SK-N-SH (cell line): ENCODE results near the gene NPAS3. TPM values are rescaled to one million over a fixed set of nuclear protein-coding genes. Genes with fewer than 3 reads are reported as not detected.

ENCODE experiments used
- CTCF ChIA-PET: fragments of 300-600, 350-600 bp; formaldehyde crosslinking; extraction: SDS; loops from one replicate; lab custom pipeline; 2021; lab: Yijun Ruan, JAX
- POLR2A ChIA-PET: fragments of 350-600 bp; sonication (Branson Sonifier 250); formaldehyde crosslinking; extraction: SDS; loops from one replicate; lab custom pipeline; 2020; ENCODE audit warnings: antibody characterized with exemption, inconsistent platforms; lab: Yijun Ruan, JAX
- DNase-seq: peaks from one replicate; pipeline ENCODE4 v3.0.0; 2012
- H2AFZ ChIP-seq: fragments of 200-600 bp; sonication (generic); 2 replicates; pipeline ENCODE4 v1.8.1; 2016; ENCODE audit warnings: antibody characterized with exemption, mild to moderate bottlenecking, low read depth
- H3F3A ChIP-seq: fragments of 200-600 bp; sonication (generic); replicated peaks from 2 replicates; pipeline ENCODE3; 2016; ENCODE audit warnings: antibody characterized with exemption, mild to moderate bottlenecking; ENCODE audit not compliant: insufficient read depth
- H3K27ac ChIP-seq, 2 experiments: fragments of 200-500 bp in 1 of 2; fragments of 200-600 bp in 1 of 2; sonication (Bioruptor generic) in 1 of 2; sonication (generic), shearing (Covaris generic) in 1 of 2; 2 replicates each; pipeline versions ENCODE4 v1.5.1 to v1.6.1; 2014 to 2016; ENCODE audit warnings: low read depth in 2 of 2, inconsistent platforms in 1 of 2, low read length in 1 of 2, mild to moderate bottlenecking in 1 of 2, mixed read lengths in 1 of 2
- H3K27me3 ChIP-seq: fragments of 200-600 bp; sonication (generic), shearing (Covaris generic); 2 replicates; pipeline ENCODE4 v1.6.1; 2016; ENCODE audit warnings: mixed run types; ENCODE audit not compliant: insufficient read depth
- H3K36me3 ChIP-seq, 2 experiments: fragments of 200-500 bp in 1 of 2; fragments of 200-600 bp in 1 of 2; sonication (Bioruptor generic) in 1 of 2; sonication (generic) in 1 of 2; replicated peaks in 1 of 2; 2 replicates each; pipeline versions ENCODE3 to v1.5.1; 2014 to 2016; ENCODE audit warnings: low read length in 1 of 2, mild to moderate bottlenecking in 1 of 2; ENCODE audit not compliant: insufficient read depth in 2 of 2, control insufficient read depth in 1 of 2
- H3K4me1 ChIP-seq, 2 experiments: fragments of 200-500 bp in 1 of 2; fragments of 200-600 bp in 1 of 2; sonication (Bioruptor generic) in 1 of 2; sonication (generic), shearing (Covaris generic) in 1 of 2; 2 replicates each; pipeline versions ENCODE4 v1.5.1 to v1.6.1; 2014 to 2016; ENCODE audit warnings: low read depth in 1 of 2, low read length in 1 of 2, mixed run types in 1 of 2; ENCODE audit not compliant: insufficient read depth in 2 of 2, control insufficient read depth in 1 of 2
- H3K4me2 ChIP-seq: fragments of 200-600 bp; sonication (generic), shearing (Covaris generic); 2 replicates; pipeline ENCODE4 v1.6.1; 2017; ENCODE audit warnings: mixed run types
- H3K4me3 ChIP-seq, 2 experiments: fragments of 200-500 bp in 1 of 2; fragments of 200-600 bp in 1 of 2; sonication (Bioruptor generic) in 1 of 2; sonication (generic), shearing (Covaris generic) in 1 of 2; 2 replicates each; pipeline versions ENCODE4 v1.5.1 to v1.8.1; 2014 to 2016; ENCODE audit warnings: low read depth in 2 of 2, inconsistent platforms in 1 of 2, low read length in 1 of 2, mild to moderate bottlenecking in 1 of 2, mixed read lengths in 1 of 2, moderate library complexity in 1 of 2
- H3K79me2 ChIP-seq: fragments of 200-600 bp; sonication (generic); 2 replicates; pipeline ENCODE4 v1.8.1; 2017; ENCODE audit warnings: mild to moderate bottlenecking; ENCODE audit not compliant: insufficient read depth
- H3K9ac ChIP-seq: fragments of 200-600 bp; sonication (generic); 2 replicates; pipeline ENCODE4 v1.6.1; 2017; ENCODE audit warnings: mixed run types
- H3K9me2 ChIP-seq: fragments of 200-600 bp; sonication (generic); 2 replicates; pipeline ENCODE4 v1.6.1; 2017; ENCODE audit warnings: mixed run types
- H3K9me3 ChIP-seq: fragments of 200-600 bp; sonication (generic); 2 replicates; pipeline ENCODE4 v1.6.1; 2017; ENCODE audit warnings: mixed run types, mild to moderate bottlenecking, moderate library complexity
- H4K20me1 ChIP-seq: fragments of 200-600 bp; sonication (generic); 2 replicates; pipeline ENCODE4 v1.6.1; 2017; ENCODE audit warnings: mild to moderate bottlenecking, mixed run types; ENCODE audit not compliant: insufficient read depth
- EP300 ChIP-seq, 2 experiments: IDR thresholded peaks; 2 replicates each; pipeline versions ENCODE4 v1.4.0 to v1.6.1; 2012; ENCODE audit warnings: borderline replicate concordance in 1 of 2, low read depth in 1 of 2, low read length in 1 of 2
- FOSL2 ChIP-seq: IDR thresholded peaks from 2 replicates; pipeline ENCODE4 v1.4.0; 2012; ENCODE audit warnings: low read depth, mild to moderate bottlenecking, moderate library complexity, borderline replicate concordance
- FOXJ3 ChIP-seq: sonication (generic); formaldehyde crosslinking; IDR thresholded peaks from 2 replicates; pipeline ENCODE4 v1.5.1; 2020; ENCODE audit warnings: mild to moderate bottlenecking, missing genetic modification reagents
- FOXM1 ChIP-seq: IDR thresholded peaks from 2 replicates; pipeline ENCODE4 v1.4.0; 2012; ENCODE audit warnings: low read depth, mild to moderate bottlenecking
- GATA2 ChIP-seq: sonication (generic); formaldehyde crosslinking; IDR thresholded peaks from 2 replicates; pipeline ENCODE4 v1.5.0; 2020; ENCODE audit warnings: mild to moderate bottlenecking, missing genetic modification reagents
- JUND ChIP-seq: IDR thresholded peaks from 2 replicates; pipeline ENCODE4 v1.4.0; 2012
- PBX3 ChIP-seq: IDR thresholded peaks from 2 replicates; pipeline ENCODE4; 2012
- RAD21 ChIP-seq: IDR thresholded peaks from 2 replicates; pipeline ENCODE4 v1.6.1; 2012; ENCODE audit warnings: mild to moderate bottlenecking, low read length
- RCOR1 ChIP-seq: fragments of 150-350 bp; IDR thresholded peaks from 2 replicates; pipeline ENCODE4 v1.6.1; 2017; ENCODE audit warnings: antibody characterized with exemption, low read length
- RFX5 ChIP-seq: IDR thresholded peaks from 2 replicates; pipeline ENCODE4 v1.6.1; 2012; ENCODE audit warnings: mild to moderate bottlenecking, improper control_type of control experiment, low read length
- SIN3A ChIP-seq: IDR thresholded peaks from 2 replicates; pipeline ENCODE4 v1.6.1; 2012; ENCODE audit warnings: low read depth, mild to moderate bottlenecking, low read length, moderate library complexity, borderline replicate concordance
- SMC3 ChIP-seq: IDR thresholded peaks from 2 replicates; pipeline ENCODE4 v1.6.1; 2012; ENCODE audit warnings: low read depth, low read length, improper control_type of control experiment
- TCF12 ChIP-seq: IDR thresholded peaks from 2 replicates; pipeline ENCODE4 v1.4.0; 2012
- TEAD4 ChIP-seq: IDR thresholded peaks from 2 replicates; pipeline ENCODE4 v1.4.0; 2012; ENCODE audit warnings: mild to moderate bottlenecking, borderline replicate concordance; ENCODE audit not compliant: insufficient read depth
- YY1 ChIP-seq: IDR thresholded peaks from 2 replicates; pipeline ENCODE4 v1.4.0; 2012; ENCODE audit warnings: low read depth, mild to moderate bottlenecking
- ZBTB33 ChIP-seq: IDR thresholded peaks from 2 replicates; pipeline ENCODE4 v1.4.0; 2012; ENCODE audit warnings: low read depth, borderline replicate concordance
- WGBS: methylation state at CpG from one replicate; pipeline ENCODE4 v1.1.6; 2017; ENCODE audit warnings: low lambda C conversion rate; 5-methylcytosine and 5-hydroxymethylcytosine counted together
- polyA plus RNA-seq, 3 experiments: library from polyadenylated mRNA; depleted of rRNA; stranded (reverse); fragments of >200 nt; gene quantifications; 2 replicates each; pipeline ENCODE4 v1.2.3, GENCODE V29; 2012
- TF ChIP-seq, protein P1 (sequence below): IDR thresholded peaks from 2 replicates; pipeline ENCODE4 v1.6.1; 2012; ENCODE audit warnings: mild to moderate bottlenecking, low read depth, low read length, moderate library complexity

Gene NPAS3
- polyA plus RNA-seq, 1 of the 3 experiments (the other 2 are of a cell fraction): 4.3 TPM

DNA sequence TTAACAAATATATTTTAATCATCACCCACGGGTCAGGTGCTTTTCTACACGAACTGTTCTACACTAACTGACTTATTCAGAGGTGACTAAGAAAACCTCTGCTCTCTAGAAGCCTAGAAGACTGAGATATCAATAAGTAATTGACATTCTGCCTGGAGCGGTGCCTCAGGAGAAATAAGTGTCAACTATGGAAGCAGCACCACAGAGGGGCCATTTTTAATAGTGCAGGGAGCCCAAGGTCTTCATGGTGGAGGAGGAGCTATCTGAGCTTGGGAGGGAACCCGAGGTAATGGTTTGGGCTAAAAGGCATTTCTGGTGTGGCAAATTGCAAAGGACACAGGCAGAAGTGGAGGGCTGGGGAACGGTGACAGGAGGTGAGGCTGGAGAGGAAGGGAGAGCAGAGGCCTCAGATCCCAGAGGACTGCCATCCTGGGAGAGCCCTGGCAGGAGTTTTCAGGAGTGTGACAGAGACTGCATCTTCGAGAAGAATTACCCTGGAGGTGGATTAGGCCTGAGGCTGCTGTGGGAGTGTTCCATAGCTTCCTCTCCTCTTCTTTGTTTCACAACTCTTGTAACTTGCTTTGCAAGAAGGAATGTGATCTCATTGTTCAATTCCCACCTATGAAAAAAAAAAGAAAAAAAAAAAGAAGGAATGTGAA lies 123.1 kb downstream of the NPAS3 start:
- Histone ChIP-seq H3K9me2 (no peaks in the 10 kb centered on the region), H3K4me1 (peaks cover 5 to 17% of the 10 kb centered on the region in 2 experiments; a peak in 3 of 4 replicates), H2AFZ (no peak overlapping the region), H3F3A (no peaks in the 10 kb centered on the region), H3K27ac (no peak overlapping the region), H3K9ac (no peak overlapping the region), H3K27me3 (no peaks in the 10 kb centered on the region)
- no peak for DNase-seq
- POLR2A ChIA-PET: no interaction called here
- 80% methylated on average over 6 of the region's 6 CpGs for WGBS
- no peak for TF ChIP-seq GATA2
- no peak for TF ChIP-seq TEAD4
- no peak for TF ChIP-seq FOSL2
- TF ChIP-seq FOXM1: no peak
- TF ChIP-seq SMC3: no peak
- TF ChIP-seq JUND: no peak
- no peak for TF ChIP-seq TCF12
- TF ChIP-seq RCOR1: no peak
- TF ChIP-seq RAD21: no peak
- TF ChIP-seq PBX3: no peak
- TF ChIP-seq, protein P1, sequence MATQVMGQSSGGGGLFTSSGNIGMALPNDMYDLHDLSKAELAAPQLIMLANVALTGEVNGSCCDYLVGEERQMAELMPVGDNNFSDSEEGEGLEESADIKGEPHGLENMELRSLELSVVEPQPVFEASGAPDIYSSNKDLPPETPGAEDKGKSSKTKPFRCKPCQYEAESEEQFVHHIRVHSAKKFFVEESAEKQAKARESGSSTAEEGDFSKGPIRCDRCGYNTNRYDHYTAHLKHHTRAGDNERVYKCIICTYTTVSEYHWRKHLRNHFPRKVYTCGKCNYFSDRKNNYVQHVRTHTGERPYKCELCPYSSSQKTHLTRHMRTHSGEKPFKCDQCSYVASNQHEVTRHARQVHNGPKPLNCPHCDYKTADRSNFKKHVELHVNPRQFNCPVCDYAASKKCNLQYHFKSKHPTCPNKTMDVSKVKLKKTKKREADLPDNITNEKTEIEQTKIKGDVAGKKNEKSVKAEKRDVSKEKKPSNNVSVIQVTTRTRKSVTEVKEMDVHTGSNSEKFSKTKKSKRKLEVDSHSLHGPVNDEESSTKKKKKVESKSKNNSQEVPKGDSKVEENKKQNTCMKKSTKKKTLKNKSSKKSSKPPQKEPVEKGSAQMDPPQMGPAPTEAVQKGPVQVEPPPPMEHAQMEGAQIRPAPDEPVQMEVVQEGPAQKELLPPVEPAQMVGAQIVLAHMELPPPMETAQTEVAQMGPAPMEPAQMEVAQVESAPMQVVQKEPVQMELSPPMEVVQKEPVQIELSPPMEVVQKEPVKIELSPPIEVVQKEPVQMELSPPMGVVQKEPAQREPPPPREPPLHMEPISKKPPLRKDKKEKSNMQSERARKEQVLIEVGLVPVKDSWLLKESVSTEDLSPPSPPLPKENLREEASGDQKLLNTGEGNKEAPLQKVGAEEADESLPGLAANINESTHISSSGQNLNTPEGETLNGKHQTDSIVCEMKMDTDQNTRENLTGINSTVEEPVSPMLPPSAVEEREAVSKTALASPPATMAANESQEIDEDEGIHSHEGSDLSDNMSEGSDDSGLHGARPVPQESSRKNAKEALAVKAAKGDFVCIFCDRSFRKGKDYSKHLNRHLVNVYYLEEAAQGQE: no peak
- TF ChIP-seq FOXJ3 (CRISPR knock-in tag): no peak
- TF ChIP-seq EP300 (IDR thresholded peaks at IDR 0.05; ENCODE audit: borderline replicate concordance in 1 of 2, low read depth in 1 of 2, low read length in 1 of 2): no peak
- no peak for TF ChIP-seq SIN3A
- TF ChIP-seq ZBTB33: no peak
- TF ChIP-seq RFX5: no peak
- TF ChIP-seq YY1: no peak
- TF ChIP-seq, all 33 proteins: peak for 0
- CTCF ChIA-PET: no interaction called here
- H3K36me3 ChIP-seq: no peaks in the 10 kb centered on the region
- no peaks in the 10 kb centered on the region for H4K20me1 ChIP-seq
- H3K4me3 ChIP-seq: no peak overlapping the region
- H3K4me2 ChIP-seq: no peak overlapping the region
- no peaks in the 10 kb centered on the region for H3K9me3 ChIP-seq
- no peaks in the 10 kb centered on the region for H3K79me2 ChIP-seq
